Smooth muscle cell (in vitro differentiated cells): ENCODE results near the gene LRRC4C. TPM values are rescaled to one million over a fixed set of nuclear protein-coding genes. Genes with fewer than 3 reads are reported as not detected.
"Not testable (repeated sequence)": the region's sequence is repeated elsewhere in the genome, so short reads cannot be mapped to it uniquely, and the experiment has no call there.

ENCODE experiments used
- DNase-seq: peaks from one replicate; lab custom pipeline; 2025; ENCODE audit not compliant: unreplicated experiment; lab: John Stamatoyannopoulos, UW
- H2AFZ ChIP-seq: fragments of 200-600 bp; sonication (generic); 2 replicates; pipeline ENCODE4 v1.6.0; 2016; ENCODE audit warnings: antibody characterized with exemption, low read depth, mild to moderate bottlenecking
- H3F3A ChIP-seq: fragments of 200-600 bp; sonication (generic); 2 replicates; pipeline ENCODE4 v1.6.0; 2017; ENCODE audit warnings: antibody characterized with exemption, low read depth
- H3K27ac ChIP-seq: fragments of 200-600 bp; sonication (generic); 2 replicates; pipeline ENCODE4 v1.5.1; 2016; ENCODE audit warnings: low read depth, mild to moderate bottlenecking
- H3K27me3 ChIP-seq: fragments of 200-600 bp; sonication (generic); 2 replicates; pipeline ENCODE4 v1.6.1; 2016; ENCODE audit warnings: low read depth, mild to moderate bottlenecking
- H3K36me3 ChIP-seq: fragments of 200-600 bp; sonication (generic); 2 replicates; pipeline ENCODE4 v1.5.1; 2016; ENCODE audit warnings: low read depth
- H3K4me1 ChIP-seq: fragments of 200-600 bp; sonication (generic); 2 replicates; pipeline ENCODE4 v1.5.1; 2016; ENCODE audit warnings: low read depth
- H3K4me2 ChIP-seq: fragments of 200-600 bp; sonication (generic); 2 replicates; pipeline ENCODE4 v1.6.0; 2016; ENCODE audit warnings: mild to moderate bottlenecking
- H3K4me3 ChIP-seq: fragments of 200-600 bp; sonication (generic); 2 replicates; pipeline ENCODE4 v1.5.1; 2016; ENCODE audit warnings: mild to moderate bottlenecking
- H3K79me2 ChIP-seq: fragments of 200-600 bp; sonication (generic); 2 replicates; pipeline ENCODE4 v1.6.0; 2016; ENCODE audit warnings: low read depth, mild to moderate bottlenecking
- H3K9ac ChIP-seq: fragments of 200-600 bp; sonication (generic); 2 replicates; pipeline ENCODE4 v1.6.0; 2016; ENCODE audit warnings: low read depth
- H3K9me3 ChIP-seq: fragments of 200-600 bp; sonication (generic); replicated peaks from 2 replicates; pipeline ENCODE4 v1.5.1; 2016; ENCODE audit warnings: low read depth
- H4K20me1 ChIP-seq: fragments of 200-600 bp; sonication (generic); 2 replicates; pipeline ENCODE4 v1.6.0; 2016; ENCODE audit warnings: low read depth
- WGBS: methylation state at CpG from one replicate; pipeline ENCODE4 v1.1.7; 2016; ENCODE audit warnings: low lambda C conversion rate; 5-methylcytosine and 5-hydroxymethylcytosine counted together
- polyA plus RNA-seq: library from polyadenylated mRNA; unstranded; fragments of >200 nt; fragmentation: Nextera tagmentation; extraction: Ambion mirVana; gene quantifications from 2 replicates; pipeline ENCODE4 v1.2.1, GENCODE V29; 2016
- total RNA-seq: library from RNA; depleted of rRNA; stranded (reverse); fragments of >200 nt; gene quantifications from 2 replicates; pipeline ENCODE4 v1.2.3, GENCODE V29; 2014
- TF ChIP-seq, protein P1 (sequence below): fragments of 200-600 bp; sonication (generic); IDR thresholded peaks from 2 replicates; pipeline ENCODE4 v1.5.1; 2017; ENCODE audit warnings: borderline replicate concordance, mild to moderate bottlenecking, antibody characterized with exemption; ENCODE audit not compliant: insufficient read depth, poor library complexity, severe bottlenecking

LRRC4C gene
- total and polyA plus RNA-seq, 2 experiments from 2014 or later = 7.3 to 10.1 TPM

DNA sequence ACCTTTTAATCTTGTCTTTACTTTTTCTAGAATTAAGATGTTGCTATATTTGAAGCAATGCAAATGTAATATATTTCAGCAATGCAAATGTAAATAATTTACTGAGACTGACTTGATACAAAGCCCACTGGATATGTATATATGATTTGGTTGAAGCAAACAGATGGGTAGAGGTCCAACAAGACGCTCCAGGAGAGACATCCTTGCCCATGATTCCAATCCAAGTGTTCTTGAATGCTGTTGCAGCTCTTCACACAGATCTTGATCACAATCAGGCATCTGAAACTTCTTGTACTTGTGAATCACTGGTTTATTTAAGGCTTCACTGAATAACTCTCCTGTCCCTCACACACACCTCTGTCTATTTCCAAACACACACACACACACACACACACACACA is 507.0 kb downstream of the LRRC4C start:
- no peaks in the 10 kb centered on the region for H3K36me3 ChIP-seq
- no peaks in the 10 kb centered on the region for H4K20me1 ChIP-seq
- H3K4me1 ChIP-seq = no peaks in the 10 kb centered on the region
- no peaks in the 10 kb centered on the region for H3K79me2 ChIP-seq
- H3K4me3 ChIP-seq = no peak overlapping the region
- TF ChIP-seq, protein P1, sequence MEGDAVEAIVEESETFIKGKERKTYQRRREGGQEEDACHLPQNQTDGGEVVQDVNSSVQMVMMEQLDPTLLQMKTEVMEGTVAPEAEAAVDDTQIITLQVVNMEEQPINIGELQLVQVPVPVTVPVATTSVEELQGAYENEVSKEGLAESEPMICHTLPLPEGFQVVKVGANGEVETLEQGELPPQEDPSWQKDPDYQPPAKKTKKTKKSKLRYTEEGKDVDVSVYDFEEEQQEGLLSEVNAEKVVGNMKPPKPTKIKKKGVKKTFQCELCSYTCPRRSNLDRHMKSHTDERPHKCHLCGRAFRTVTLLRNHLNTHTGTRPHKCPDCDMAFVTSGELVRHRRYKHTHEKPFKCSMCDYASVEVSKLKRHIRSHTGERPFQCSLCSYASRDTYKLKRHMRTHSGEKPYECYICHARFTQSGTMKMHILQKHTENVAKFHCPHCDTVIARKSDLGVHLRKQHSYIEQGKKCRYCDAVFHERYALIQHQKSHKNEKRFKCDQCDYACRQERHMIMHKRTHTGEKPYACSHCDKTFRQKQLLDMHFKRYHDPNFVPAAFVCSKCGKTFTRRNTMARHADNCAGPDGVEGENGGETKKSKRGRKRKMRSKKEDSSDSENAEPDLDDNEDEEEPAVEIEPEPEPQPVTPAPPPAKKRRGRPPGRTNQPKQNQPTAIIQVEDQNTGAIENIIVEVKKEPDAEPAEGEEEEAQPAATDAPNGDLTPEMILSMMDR = no peak
- H3F3A ChIP-seq = no peaks in the 10 kb centered on the region
- H3K27ac ChIP-seq = no peak overlapping the region
- no peak overlapping the region for H2AFZ ChIP-seq
- no peak overlapping the region for H3K4me2 ChIP-seq
- no peak for DNase-seq
- no peak overlapping the region for H3K9ac ChIP-seq
- H3K9me3 ChIP-seq = no peaks in the 10 kb centered on the region
- WGBS = 93% methylated on average over 1 of the region's 1 CpG
- H3K27me3 ChIP-seq = no peaks in the 10 kb centered on the region

DNA sequence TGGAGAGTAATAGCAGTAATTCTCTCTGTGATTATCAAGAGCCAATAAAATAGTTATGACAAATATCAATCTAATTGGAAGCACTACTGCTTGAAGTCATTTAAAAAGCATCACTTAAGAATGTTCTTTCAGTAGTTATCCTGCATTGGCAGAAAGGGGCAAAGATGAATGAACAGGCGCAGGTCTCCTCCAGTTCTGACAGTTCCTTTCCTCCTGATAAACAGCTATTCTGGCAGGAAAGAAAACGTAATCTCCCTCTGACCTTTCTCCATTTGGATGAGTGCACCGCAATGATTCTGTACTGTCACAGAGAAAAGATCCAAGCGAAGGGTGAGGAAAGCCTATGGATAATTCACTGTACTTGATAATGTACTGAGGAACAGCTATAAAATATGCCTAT is 521.5 kb downstream of the LRRC4C start:
- Histone ChIP-seq H4K20me1 (no peaks in the 10 kb centered on the region), H3K79me2 (no peaks in the 10 kb centered on the region), H3F3A (no peaks in the 10 kb centered on the region), H3K9ac (no peak overlapping the region), H3K27me3 (no peaks in the 10 kb centered on the region), H3K4me3 (no peak overlapping the region), H3K4me2 (no peak overlapping the region), H3K9me3 (no peaks in the 10 kb centered on the region), H2AFZ (no peak overlapping the region), H3K27ac (no peak overlapping the region), H3K4me1 (no peaks in the 10 kb centered on the region), H3K36me3 (no peaks in the 10 kb centered on the region)
- TF ChIP-seq, protein P1 = no peak
- WGBS = 90% methylated on average over 4 of the region's 4 CpGs
- no peak for DNase-seq

DNA sequence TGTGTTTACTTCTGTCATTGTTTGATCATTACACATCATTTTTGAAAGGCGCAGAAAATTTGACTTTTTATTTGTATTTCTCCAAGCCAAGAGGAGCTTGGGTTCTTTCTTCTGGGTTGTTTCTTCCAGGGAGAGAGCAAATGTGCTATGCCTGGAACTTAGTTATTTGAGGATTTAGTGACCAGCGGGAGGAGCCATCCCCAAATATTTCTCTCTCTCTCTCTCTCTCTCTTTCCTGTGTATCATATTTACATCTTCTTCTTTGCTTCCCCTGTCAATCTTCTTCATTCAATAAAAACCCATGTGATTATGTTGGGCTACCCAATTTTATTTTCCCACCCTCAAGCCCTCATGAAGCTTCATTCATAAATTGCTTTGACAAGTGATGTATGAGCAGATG is 534.5 kb downstream of the LRRC4C start:
- Histone ChIP-seq H3K9ac (no peak overlapping the region), H3K27me3 (no peaks in the 10 kb centered on the region), H3K36me3 (no peaks in the 10 kb centered on the region), H3F3A (no peaks in the 10 kb centered on the region), H3K9me3 (no peaks in the 10 kb centered on the region), H3K79me2 (no peaks in the 10 kb centered on the region), H3K4me2 (no peak overlapping the region), H3K4me1 (no peaks in the 10 kb centered on the region), H4K20me1 (no peaks in the 10 kb centered on the region), H3K27ac (no peak overlapping the region), H3K4me3 (no peak overlapping the region), H2AFZ (no peak overlapping the region)
- WGBS = 73% methylated on average over 2 of the region's 2 CpGs
- TF ChIP-seq, protein P1 = no peak
- DNase-seq = no peak

DNA sequence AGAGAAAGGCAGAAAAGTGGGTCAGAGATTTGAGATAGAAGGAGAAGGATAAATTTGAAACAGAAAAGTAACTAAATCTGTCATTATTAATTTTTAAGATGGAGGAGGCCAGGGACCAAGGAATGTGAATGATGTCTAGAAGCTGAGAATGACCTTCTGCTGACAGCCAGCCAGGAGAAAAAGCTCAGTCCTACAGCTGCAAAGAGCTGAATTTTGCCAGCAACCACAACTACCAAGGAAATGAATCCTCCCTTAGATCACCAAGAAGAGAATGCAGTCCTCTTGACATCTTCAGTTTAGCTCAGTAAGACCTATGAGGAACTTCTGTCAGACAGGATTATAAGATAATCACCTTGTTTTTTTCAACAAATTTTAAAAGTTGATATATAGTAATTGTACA is 538.2 kb downstream of the LRRC4C start:
- H4K20me1 ChIP-seq = no peaks in the 10 kb centered on the region
- no peaks in the 10 kb centered on the region for H3K36me3 ChIP-seq
- H3K4me2 ChIP-seq = no peak overlapping the region
- DNase-seq = no peak
- no peaks in the 10 kb centered on the region for H3K27me3 ChIP-seq
- H3K4me3 ChIP-seq = no peak overlapping the region
- no peaks in the 10 kb centered on the region for H3F3A ChIP-seq
- no peaks in the 10 kb centered on the region for H3K79me2 ChIP-seq
- H3K27ac ChIP-seq = no peak overlapping the region
- H3K4me1 ChIP-seq = no peaks in the 10 kb centered on the region
- no peak overlapping the region for H2AFZ ChIP-seq
- TF ChIP-seq, protein P1 = no peak
- no peaks in the 10 kb centered on the region for H3K9me3 ChIP-seq
- no peak overlapping the region for H3K9ac ChIP-seq

DNA sequence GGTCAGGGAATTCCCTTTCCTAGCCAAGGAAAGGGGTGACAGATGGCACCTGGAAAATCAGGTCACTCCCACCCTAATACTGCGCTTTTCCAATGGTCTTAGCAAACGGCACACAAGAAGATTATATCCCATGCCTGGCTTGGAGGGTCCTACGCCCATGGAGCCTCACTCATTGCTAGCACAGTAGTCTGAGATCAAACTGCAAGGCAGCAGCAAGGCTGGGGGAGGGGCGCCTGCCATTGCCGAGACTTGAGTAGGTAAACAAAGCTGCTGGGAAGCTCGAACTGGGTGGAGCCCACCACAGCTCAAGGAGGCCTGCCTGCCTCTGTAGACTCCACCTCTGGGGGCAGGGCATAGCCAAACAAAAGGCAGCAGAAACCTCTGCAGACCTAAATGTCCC is 548.7 kb downstream of the LRRC4C start:
- H3K27me3 ChIP-seq, H3K36me3 ChIP-seq, H3K4me3 ChIP-seq, H3K9me3 ChIP-seq, H2AFZ ChIP-seq, H3K79me2 ChIP-seq, H3F3A ChIP-seq, H3K9ac ChIP-seq, H3K27ac ChIP-seq, DNase-seq, H3K4me2 ChIP-seq, H4K20me1 ChIP-seq, H3K4me1 ChIP-seq: not testable (repeated sequence)
- 91% methylated on average over 6 of the region's 6 CpGs for WGBS
